H1 (cell line): ENCODE measurements around the gene HDX. TPM values are rescaled to one million over a fixed set of nuclear protein-coding genes. Genes with fewer than 3 reads are reported as not detected.

ENCODE experiments used
- CTCF ChIA-PET: fragments of 300-600 bp; sonication (Branson Sonifier 250); formaldehyde crosslinking; loops from one replicate; lab custom pipeline; 2021; ENCODE audit not compliant: partially characterized antibody; lab: Charles Lee
- POLR2A ChIA-PET: fragments of 300-600 bp; sonication (Branson Sonifier 250); formaldehyde crosslinking; loops from one replicate; lab custom pipeline; 2021; ENCODE audit warnings: inconsistent platforms; ENCODE audit not compliant: partially characterized antibody; lab: Charles Lee
- DNase-seq, 2 experiments: peaks; one replicate each; pipeline versions ENCODE4 v3.0.0 to v3.0.0-alpha.2; 2010 to 2022; ENCODE audit warnings: low spot score in 2 of 2, low read depth in 1 of 2, mixed read lengths in 1 of 2
- FAIRE-seq: peaks from 2 replicates; lab custom pipeline; 2011; peaks lifted over from hg19 to GRCh38; lab: Jason Lieb, UNC
- H2AFZ ChIP-seq: 2 replicates; pipeline ENCODE4 v1.8.1; 2012; ENCODE audit warnings: low read length, inconsistent platforms
- H2AK5ac ChIP-seq: 2 replicates; pipeline ENCODE4 v1.6.1; 2013; ENCODE audit warnings: low read depth, low read length
- H2BK120ac ChIP-seq: replicated peaks from 2 replicates; pipeline ENCODE3; 2013; ENCODE audit warnings: low read depth, low read length, inconsistent platforms
- H2BK12ac ChIP-seq: 2 replicates; pipeline ENCODE4 v1.6.1; 2013; ENCODE audit warnings: low read depth, low read length
- H2BK15ac ChIP-seq: 2 replicates; pipeline ENCODE4 v1.6.1; 2013; ENCODE audit warnings: low read length
- H2BK20ac ChIP-seq: 2 replicates; pipeline ENCODE4 v1.6.1; 2013; ENCODE audit warnings: low read length
- H2BK5ac ChIP-seq: 2 replicates; pipeline ENCODE4 v1.6.1; 2013; ENCODE audit warnings: low read depth, low read length
- H3K14ac ChIP-seq: 2 replicates; pipeline ENCODE4 v1.6.1; 2013; ENCODE audit warnings: inconsistent platforms; ENCODE audit not compliant: insufficient read length
- H3K18ac ChIP-seq: 2 replicates; pipeline ENCODE4 v1.6.1; 2013; ENCODE audit warnings: low read length; ENCODE audit errors: extremely low read depth
- H3K23ac ChIP-seq: 2 replicates; pipeline ENCODE4 v1.6.1; 2013; ENCODE audit warnings: inconsistent platforms; ENCODE audit not compliant: insufficient read length
- H3K23me2 ChIP-seq: 2 replicates; pipeline ENCODE4 v1.6.1; 2013; ENCODE audit warnings: low read depth, low read length
- H3K27ac ChIP-seq: 2 replicates; pipeline ENCODE4 v1.6.1; 2011; ENCODE audit warnings: low read depth, low read length, inconsistent platforms
- H3K27me3 ChIP-seq, 4 experiments: replicated peaks in 1 of 4; 1 replicate in 1 of 4; 2 replicates in 3 of 4; pipeline versions ENCODE4 v1.6.1 to v1.8.1; 2011 to 2013; ENCODE audit warnings: low read length in 3 of 4, mild to moderate bottlenecking in 3 of 4, inconsistent platforms in 2 of 4, mixed read lengths in 2 of 4, moderate library complexity in 1 of 4; ENCODE audit not compliant: control insufficient read depth in 3 of 4, insufficient read depth in 3 of 4; ENCODE audit errors: extremely low read depth in 1 of 4
- H3K36me3 ChIP-seq, 4 experiments: 2 replicates each; pipeline versions ENCODE4 v1.6.1 to v1.8.1; 2011 to 2013; ENCODE audit warnings: mild to moderate bottlenecking in 4 of 4, low read length in 3 of 4, moderate library complexity in 2 of 4, control low read depth in 1 of 4, inconsistent platforms in 1 of 4; ENCODE audit not compliant: insufficient read depth in 4 of 4, control insufficient read depth in 2 of 4
- H3K4ac ChIP-seq: replicated peaks from 2 replicates; pipeline ENCODE3; 2013; ENCODE audit warnings: low read length, low read depth, mixed read lengths, inconsistent platforms; ENCODE audit not compliant: insufficient read length
- H3K4me1 ChIP-seq, 4 experiments: replicated peaks in 1 of 4; 1 replicate in 1 of 4; 2 replicates in 3 of 4; pipeline versions ENCODE4 v1.6.1 to v1.8.1; 2011 to 2013; ENCODE audit warnings: low read length in 3 of 4, inconsistent platforms in 2 of 4, mixed read lengths in 1 of 4; ENCODE audit not compliant: insufficient read depth in 4 of 4, control insufficient read depth in 3 of 4
- H3K4me2 ChIP-seq, 2 experiments: 2 replicates each; pipeline versions ENCODE4 v1.6.1 to v1.8.1; 2011 to 2013; ENCODE audit warnings: low read depth in 2 of 2, low read length in 2 of 2, control low read depth in 1 of 2, inconsistent platforms in 1 of 2, mild to moderate bottlenecking in 1 of 2; ENCODE audit not compliant: insufficient read depth in 1 of 2
- H3K4me3 ChIP-seq, 4 experiments: fragments of 200-600, 300-600 bp in 1 of 4; sonication (generic), shearing (Covaris generic), sonication (Bioruptor Twin) in 1 of 4; 2 replicates each; pipeline versions ENCODE4 v1.5.1 to v1.8.1; 2011 to 2016; ENCODE audit warnings: low read length in 4 of 4, low read depth in 3 of 4, control low read depth in 2 of 4, inconsistent platforms in 2 of 4, mild to moderate bottlenecking in 2 of 4, mixed read lengths in 1 of 4, moderate library complexity in 1 of 4; ENCODE audit not compliant: insufficient read depth in 2 of 4; ENCODE audit errors: extremely low read depth in 1 of 4
- H3K56ac ChIP-seq: replicated peaks from 2 replicates; pipeline ENCODE3; 2013; ENCODE audit warnings: low read depth, mild to moderate bottlenecking, mixed read lengths, low read length, inconsistent platforms; ENCODE audit not compliant: insufficient read length
- H3K79me1 ChIP-seq: 2 replicates; pipeline ENCODE4 v1.6.1; 2013; ENCODE audit warnings: low read depth, low read length, control low read depth
- H3K79me2 ChIP-seq, 2 experiments: 2 replicates each; pipeline versions ENCODE4 v1.6.1 to v1.8.1; 2012 to 2013; ENCODE audit warnings: low read length in 2 of 2, mild to moderate bottlenecking in 2 of 2, inconsistent platforms in 1 of 2; ENCODE audit not compliant: insufficient read depth in 2 of 2, control insufficient read depth in 1 of 2
- H3K9ac ChIP-seq, 4 experiments: replicated peaks in 1 of 4; 1 replicate in 1 of 4; 2 replicates in 3 of 4; pipeline versions ENCODE4 v1.6.1 to v1.8.1; 2011 to 2013; ENCODE audit warnings: low read depth in 3 of 4, low read length in 3 of 4, control low read depth in 2 of 4, mild to moderate bottlenecking in 2 of 4, moderate library complexity in 2 of 4, inconsistent platforms in 1 of 4; ENCODE audit errors: extremely low read depth in 1 of 4
- H3K9me3 ChIP-seq, 2 experiments: 2 replicates each; pipeline versions ENCODE4 v1.6.1 to v1.8.1; 2012 to 2013; ENCODE audit warnings: mild to moderate bottlenecking in 2 of 2, moderate library complexity in 2 of 2, control low read depth in 1 of 2, inconsistent platforms in 1 of 2, low read depth in 1 of 2, low read length in 1 of 2, mixed read lengths in 1 of 2; ENCODE audit not compliant: insufficient read depth in 2 of 2
- H4K20me1 ChIP-seq, 2 experiments: replicated peaks in 1 of 2; 2 replicates each; pipeline versions ENCODE3 to v1.8.1; 2011 to 2013; ENCODE audit warnings: inconsistent platforms in 2 of 2, low read length in 2 of 2, mild to moderate bottlenecking in 1 of 2; ENCODE audit not compliant: insufficient read depth in 2 of 2, control insufficient read depth in 1 of 2
- H4K5ac ChIP-seq: 2 replicates; pipeline ENCODE4 v1.6.1; 2013; ENCODE audit warnings: low read length, low read depth, mixed read lengths, inconsistent platforms; ENCODE audit not compliant: insufficient read length
- H4K8ac ChIP-seq: 2 replicates; pipeline ENCODE4 v1.8.0; 2013; ENCODE audit warnings: mild to moderate bottlenecking, moderate library complexity, low read length, inconsistent platforms; ENCODE audit not compliant: insufficient read depth; ENCODE audit errors: extremely low read depth
- H4K91ac ChIP-seq: replicated peaks from 2 replicates; pipeline ENCODE3; 2013; ENCODE audit warnings: low read length, mixed read lengths, inconsistent platforms; ENCODE audit not compliant: insufficient read length
- ATF2 ChIP-seq: IDR thresholded peaks from 2 replicates; pipeline ENCODE4 v1.6.1; 2012; ENCODE audit warnings: low read length, inconsistent platforms
- CHD1 ChIP-seq: IDR thresholded peaks from 2 replicates; pipeline ENCODE4 v1.6.1; 2012; ENCODE audit warnings: low read depth, low read length, improper control_type of control experiment
- JUN ChIP-seq: IDR thresholded peaks from 2 replicates; pipeline ENCODE4 v1.6.1; 2011; ENCODE audit warnings: low read depth, mild to moderate bottlenecking, improper control_type of control experiment, low read length
- POLR2A ChIP-seq, 2 experiments: IDR thresholded peaks; 1 replicate in 1 of 2; 2 replicates in 1 of 2; pipeline ENCODE4 v1.6.1; 2011; ENCODE audit warnings: low read depth in 2 of 2, low read length in 2 of 2, mild to moderate bottlenecking in 2 of 2; ENCODE audit errors: control extremely low read depth in 1 of 2
- RFX5 ChIP-seq: IDR thresholded peaks from 2 replicates; pipeline ENCODE4 v1.6.1; 2011; ENCODE audit warnings: low read depth, low read length, improper control_type of control experiment, borderline replicate concordance
- SP4 ChIP-seq: IDR thresholded peaks from 2 replicates; pipeline ENCODE4 v1.6.1; 2012; ENCODE audit warnings: low read length, inconsistent platforms
- TAF1 ChIP-seq: IDR thresholded peaks from 2 replicates; pipeline ENCODE4 v1.6.1; 2011; ENCODE audit warnings: mild to moderate bottlenecking, low read depth, low read length
- TCF12 ChIP-seq: IDR thresholded peaks from 2 replicates; pipeline ENCODE4 v1.6.1; 2011; ENCODE audit warnings: low read depth, mild to moderate bottlenecking, low read length
- WGBS, 2 experiments: shearing (Covaris generic) in 1 of 2; methylation state at CpG; one replicate each; pipeline versions ENCODE4 v1.1.6 to v1.1.7; 2013 to 2015; ENCODE audit warnings: low lambda C conversion rate in 2 of 2, mixed read lengths in 2 of 2, inconsistent platforms in 1 of 2, low coverage in 1 of 2, missing lambda C conversion rate in 1 of 2; ENCODE audit not compliant: insufficient replicate concordance in 2 of 2, insufficient coverage in 1 of 2, insufficient read length in 1 of 2; ENCODE audit errors: extremely low coverage in 1 of 2, missing lambda C conversion rate in 1 of 2; 5-methylcytosine and 5-hydroxymethylcytosine counted together
- polyA plus RNA-seq, 7 experiments: library from polyadenylated mRNA; depleted of rRNA in 3 of 7; stranded (reverse) in 5 of 7; unstranded in 2 of 7; fragments of >200 nt in 5 of 7; fragments of 200-250 nt in 2 of 7; gene quantifications; 1 replicate in 5 of 7; 2 replicates in 1 of 7; 4 replicates in 1 of 7; pipeline versions ENCODE4 v1.2.1 to v1.2.3, GENCODE V29; 2011 to 2013; ENCODE audit warnings: missing spikeins in 2 of 7, mixed read lengths in 2 of 7
- total RNA-seq: library from RNA; stranded (reverse); fragmentation: NEBNext Ultra II Directional; extraction: Animal tissue kit (Norgen Biotek cat#: 25700); gene quantifications from 2 replicates; pipeline ENCODE4 v1.2.1, GENCODE V29; 2021

Gene HDX
- total and polyA plus RNA-seq, 2 of the 8 experiments (the other 6 are each of a cell fraction or from before 2014, with no cell fraction given): 0.54 to 10.2 TPM

DNA sequence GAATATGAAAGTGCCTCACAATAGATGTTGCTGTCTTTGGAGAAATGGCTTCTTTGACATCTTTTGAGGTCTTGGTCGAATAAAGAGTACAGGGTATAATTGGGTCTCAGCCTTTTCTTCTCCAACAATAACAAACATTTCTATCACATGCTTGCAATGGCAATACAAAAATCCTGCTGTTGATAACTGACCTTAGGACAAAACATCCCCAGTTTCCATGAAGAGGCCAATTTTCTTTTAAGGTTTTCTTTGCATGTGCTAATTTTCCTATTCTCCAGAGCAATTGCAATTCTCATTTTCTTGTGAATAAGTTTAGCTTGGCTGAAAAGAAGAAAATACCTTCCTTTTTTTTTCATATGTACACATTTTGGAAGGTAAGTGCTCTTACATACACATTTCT lies 183.6 kb downstream of the HDX start:
- no peaks in the 10 kb centered on the region for H4K20me1 ChIP-seq
- H3K23ac ChIP-seq: no peak overlapping the region
- H3K14ac ChIP-seq: no peak overlapping the region
- H3K79me2 ChIP-seq: no peaks in the 10 kb centered on the region
- no peak overlapping the region for H2BK120ac ChIP-seq
- H2BK5ac ChIP-seq: no peak overlapping the region
- H2BK15ac ChIP-seq: no peak overlapping the region
- H3K4ac ChIP-seq: no peak overlapping the region
- H2BK20ac ChIP-seq: no peak overlapping the region
- 0 out of 4 replicates have a peak overlapping the region, but pooled peaks of 1 of the 2 experiments have one; percentile 7 for H3K4me2 ChIP-seq
- no peaks in the 10 kb centered on the region for H3K9me3 ChIP-seq
- no peak overlapping the region for H2AFZ ChIP-seq
- H3K4me3 ChIP-seq: peak overlapping the region in 1 of 4 experiments; percentile 17; a peak in 1 of 8 replicates
- FAIRE-seq: no peak
- no peaks in the 10 kb centered on the region for H3K23me2 ChIP-seq
- H3K27me3 ChIP-seq: no peaks in the 10 kb centered on the region
- no peak overlapping the region for H4K91ac ChIP-seq
- no peak overlapping the region for H2BK12ac ChIP-seq
- H3K9ac ChIP-seq: no peak overlapping the region
- no peaks in the 10 kb centered on the region; a peak in 1 of 7 replicates for H3K4me1 ChIP-seq
- TF ChIP-seq RFX5 (no peak), JUN (no peak), CHD1 (no peak), SP4 (no peak), TCF12 (no peak), ATF2 (no peak), POLR2A (IDR thresholded peaks at IDR 0.05; ENCODE audit: control extremely low read depth in 1 of 2, low read depth in 2 of 2, low read length in 2 of 2) (no peak), TAF1 (no peak)
- TF ChIP-seq, all 59 proteins: peak for 0
- no peak overlapping the region for H3K18ac ChIP-seq
- H3K79me1 ChIP-seq: no peaks in the 10 kb centered on the region
- ChIA-PET POLR2A (no interaction called here), CTCF (no interaction called here)
- no peak overlapping the region for H3K56ac ChIP-seq
- no peak overlapping the region for H4K5ac ChIP-seq
- H2AK5ac ChIP-seq: no peak overlapping the region
- H3K36me3 ChIP-seq: no peaks in the 10 kb centered on the region
- DNase-seq: no peak
- WGBS, 2 experiments: 11% methylated on average over 1 of the region's 1 CpG; no CpG with 5 or more reads in 1 of the 2 experiments
- H4K8ac ChIP-seq: no peak overlapping the region
- no peak overlapping the region for H3K27ac ChIP-seq
